Astrocyte of the cerebellum (primary cell): ENCODE data around the gene PLXNA2.

Experiments used
- DNase-seq: peaks from one replicate; pipeline ENCODE4 v3.0.0-alpha.2; 2011; ENCODE audit warnings: low read depth
- H3K4me3 ChIP-seq: 2 replicates; pipeline ENCODE4 v1.5.1; 2011; ENCODE audit warnings: mild to moderate bottlenecking, low read depth, low read length, moderate library complexity
- in situ Hi-C: cut with HindIII; loops from 2 replicates; pipeline ENCODE4 v1.10.0; 2017; ENCODE audit warnings: low sequenced_read_pairs
- TF ChIP-seq, protein P1 (sequence below): IDR thresholded peaks from 2 replicates; pipeline ENCODE4 v1.5.1; 2012; ENCODE audit warnings: low read length, low read depth, moderate library complexity, mild to moderate bottlenecking; ENCODE audit errors: missing control alignments

Gene PLXNA2

DNA sequence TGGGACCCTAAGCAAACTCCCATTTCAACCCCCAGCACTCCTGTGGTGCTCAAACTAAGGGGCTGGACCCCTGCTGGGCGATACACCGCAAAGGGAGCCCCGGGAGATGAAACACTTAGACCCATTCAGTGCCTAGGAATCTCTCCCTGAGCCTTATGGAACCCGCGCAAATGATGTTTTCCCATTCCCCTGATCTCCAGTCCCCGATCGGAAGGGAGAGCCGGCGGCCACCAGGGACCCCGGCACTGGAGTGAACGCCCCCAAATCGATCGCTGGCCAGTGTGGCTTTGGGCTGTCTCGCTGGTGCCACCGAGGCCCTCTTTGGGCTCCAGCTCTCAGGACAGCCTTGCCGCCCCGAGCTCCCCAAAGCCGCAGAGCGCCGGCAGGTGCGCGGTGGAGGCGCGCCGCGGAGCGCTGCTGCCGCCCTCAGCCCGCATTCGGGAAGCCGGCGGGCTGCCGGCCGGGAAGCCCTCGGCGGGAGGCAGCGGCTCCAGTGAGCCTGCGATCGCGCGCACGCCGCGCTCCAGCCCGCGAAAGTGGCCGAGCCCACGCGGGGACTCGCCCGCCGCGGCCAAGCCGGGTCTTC lies 1.1 kb downstream of the PLXNA2 start:
- in situ Hi-C loops = no loop called here
- TF ChIP-seq, protein P1, sequence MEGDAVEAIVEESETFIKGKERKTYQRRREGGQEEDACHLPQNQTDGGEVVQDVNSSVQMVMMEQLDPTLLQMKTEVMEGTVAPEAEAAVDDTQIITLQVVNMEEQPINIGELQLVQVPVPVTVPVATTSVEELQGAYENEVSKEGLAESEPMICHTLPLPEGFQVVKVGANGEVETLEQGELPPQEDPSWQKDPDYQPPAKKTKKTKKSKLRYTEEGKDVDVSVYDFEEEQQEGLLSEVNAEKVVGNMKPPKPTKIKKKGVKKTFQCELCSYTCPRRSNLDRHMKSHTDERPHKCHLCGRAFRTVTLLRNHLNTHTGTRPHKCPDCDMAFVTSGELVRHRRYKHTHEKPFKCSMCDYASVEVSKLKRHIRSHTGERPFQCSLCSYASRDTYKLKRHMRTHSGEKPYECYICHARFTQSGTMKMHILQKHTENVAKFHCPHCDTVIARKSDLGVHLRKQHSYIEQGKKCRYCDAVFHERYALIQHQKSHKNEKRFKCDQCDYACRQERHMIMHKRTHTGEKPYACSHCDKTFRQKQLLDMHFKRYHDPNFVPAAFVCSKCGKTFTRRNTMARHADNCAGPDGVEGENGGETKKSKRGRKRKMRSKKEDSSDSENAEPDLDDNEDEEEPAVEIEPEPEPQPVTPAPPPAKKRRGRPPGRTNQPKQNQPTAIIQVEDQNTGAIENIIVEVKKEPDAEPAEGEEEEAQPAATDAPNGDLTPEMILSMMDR = peak; percentile 4
- peak overlapping the region; percentile 62 for H3K4me3 ChIP-seq
- no peak for DNase-seq

DNA sequence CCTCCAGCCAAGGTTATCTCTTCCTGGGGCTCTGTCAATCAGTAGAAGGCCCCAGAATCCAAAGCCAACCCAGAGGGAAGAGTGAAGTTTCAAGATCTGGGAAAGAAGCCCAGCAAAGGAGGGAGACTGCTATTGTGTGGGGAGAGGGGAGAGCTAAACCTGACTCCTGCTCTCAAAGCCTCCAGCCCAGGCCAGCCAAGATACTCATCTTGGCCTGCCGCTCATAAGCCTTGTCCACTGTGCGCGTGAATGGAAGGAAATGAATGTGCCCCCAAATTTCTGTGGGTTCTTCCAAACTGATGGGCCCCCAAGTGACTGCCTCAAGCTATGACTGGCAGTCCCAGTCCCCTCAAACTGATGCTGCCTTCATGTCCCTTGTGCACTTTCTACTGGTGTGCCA lies 2.0 kb downstream of the PLXNA2 start:
- peak overlapping the region; percentile 62 for H3K4me3 ChIP-seq
- in situ Hi-C loops = no loop called here
- TF ChIP-seq, protein P1 = no peak
- no peak for DNase-seq

DNA sequence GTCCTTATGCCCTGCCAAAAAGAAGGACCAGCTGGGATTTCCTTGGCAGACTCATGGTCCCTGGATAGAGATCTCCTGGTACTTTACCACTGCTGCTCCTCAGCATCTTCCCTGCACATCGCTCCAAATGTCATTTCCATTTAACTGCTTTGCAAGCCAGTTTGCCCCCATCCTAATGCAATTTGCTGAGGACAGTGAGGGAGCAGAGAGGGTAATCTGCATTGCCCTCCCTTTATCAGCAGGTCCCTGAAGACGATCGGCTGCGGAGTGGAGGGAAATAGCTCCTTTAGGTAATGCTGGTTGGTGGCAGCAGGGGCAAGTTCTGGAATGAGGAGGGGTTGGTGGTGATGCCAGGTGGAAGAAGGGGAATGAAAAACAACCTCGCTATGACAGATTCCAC lies 2.7 kb downstream of the PLXNA2 start:
- peak overlapping the region; percentile 62 for H3K4me3 ChIP-seq
- TF ChIP-seq, protein P1 = no peak
- DNase-seq = no peak
- in situ Hi-C loops = no loop called here

DNA sequence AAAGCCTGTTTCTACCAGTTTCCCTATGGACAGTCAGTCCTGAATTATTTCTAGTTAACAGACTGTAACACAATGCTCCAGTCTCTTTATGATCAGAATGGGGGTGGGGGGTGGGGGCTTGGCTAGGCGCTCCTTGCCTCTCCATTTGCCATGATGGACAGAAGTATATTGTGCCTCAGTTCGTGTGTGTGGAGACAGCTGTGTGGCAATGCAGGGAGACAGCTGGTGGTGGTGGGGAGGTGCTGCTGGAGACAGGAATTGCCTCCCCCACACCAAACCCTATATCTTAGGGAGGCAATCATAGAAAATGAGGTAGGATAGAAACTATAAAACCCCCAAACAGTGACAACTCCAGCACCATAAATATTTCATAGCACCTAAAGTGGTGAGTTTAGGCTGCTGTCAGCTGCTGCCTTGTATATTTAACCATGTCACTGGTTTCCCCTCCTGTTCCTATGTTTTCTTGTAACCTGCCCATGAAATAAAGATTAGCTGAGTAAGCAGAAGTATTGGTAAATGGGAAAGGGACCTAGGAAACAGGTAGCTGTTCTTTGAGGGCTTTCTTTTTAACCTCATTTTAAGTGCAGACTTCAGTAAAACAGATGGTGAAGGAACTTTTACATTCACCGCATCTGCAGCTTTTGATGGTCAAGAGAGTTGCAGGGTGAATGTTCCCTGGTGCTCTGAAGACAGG lies 3.4 kb downstream of the PLXNA2 start:
- TF ChIP-seq, protein P1 = no peak
- in situ Hi-C loops = no loop called here
- no peak for DNase-seq
- H3K4me3 ChIP-seq = peak overlapping the region; percentile 62

DNA sequence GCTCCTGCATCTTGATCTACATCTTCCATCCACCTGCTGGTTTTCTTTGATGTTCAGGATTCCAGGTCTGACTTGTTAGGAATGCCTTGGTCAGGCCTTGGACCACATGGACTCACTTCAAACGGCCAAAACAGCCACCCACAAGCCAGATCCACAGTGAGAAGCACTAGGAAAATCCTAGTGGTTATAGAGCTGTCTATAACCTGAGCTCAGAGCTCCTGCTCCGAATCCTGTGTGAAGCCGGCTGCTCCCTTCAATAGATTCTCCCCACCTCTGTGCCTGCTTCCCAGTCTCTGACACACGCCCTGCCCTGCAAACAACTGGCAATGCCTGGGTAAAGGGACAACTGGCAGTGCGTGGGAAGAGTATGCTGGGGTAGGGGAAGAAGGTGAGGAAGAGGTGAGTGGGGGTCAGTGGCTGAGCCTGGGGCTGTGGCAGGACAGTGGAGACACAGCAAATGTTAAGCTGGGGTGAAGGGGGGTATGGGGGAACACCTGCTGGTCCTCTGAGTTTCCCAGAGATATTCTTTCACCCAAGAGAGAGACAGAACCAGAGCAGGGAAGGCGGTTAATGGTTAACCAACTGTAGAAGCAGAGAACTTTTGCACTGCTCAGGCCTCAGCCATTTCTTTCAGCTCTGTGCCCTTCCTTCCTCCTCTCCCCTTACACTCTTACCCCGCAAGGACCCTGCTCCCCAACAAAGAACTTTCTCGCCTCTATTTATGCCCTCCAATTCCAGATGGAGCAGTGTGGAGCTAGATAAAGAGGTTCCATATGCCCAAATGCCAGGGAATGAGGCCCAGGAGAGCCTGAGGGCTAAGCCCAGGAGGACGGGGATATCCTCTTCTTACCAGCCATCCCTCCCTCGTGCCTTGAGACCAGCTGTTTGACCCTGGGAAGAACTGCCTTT lies 4.5 kb downstream of the PLXNA2 start:
- in situ Hi-C loops = loop anchor here (5.0 kb wide), 1 partner anchor 82 kb away; no protein-coding TSS in a partner anchor
- H3K4me3 ChIP-seq = no peak overlapping the region
- TF ChIP-seq, protein P1 = no peak
- no peak for DNase-seq

DNA sequence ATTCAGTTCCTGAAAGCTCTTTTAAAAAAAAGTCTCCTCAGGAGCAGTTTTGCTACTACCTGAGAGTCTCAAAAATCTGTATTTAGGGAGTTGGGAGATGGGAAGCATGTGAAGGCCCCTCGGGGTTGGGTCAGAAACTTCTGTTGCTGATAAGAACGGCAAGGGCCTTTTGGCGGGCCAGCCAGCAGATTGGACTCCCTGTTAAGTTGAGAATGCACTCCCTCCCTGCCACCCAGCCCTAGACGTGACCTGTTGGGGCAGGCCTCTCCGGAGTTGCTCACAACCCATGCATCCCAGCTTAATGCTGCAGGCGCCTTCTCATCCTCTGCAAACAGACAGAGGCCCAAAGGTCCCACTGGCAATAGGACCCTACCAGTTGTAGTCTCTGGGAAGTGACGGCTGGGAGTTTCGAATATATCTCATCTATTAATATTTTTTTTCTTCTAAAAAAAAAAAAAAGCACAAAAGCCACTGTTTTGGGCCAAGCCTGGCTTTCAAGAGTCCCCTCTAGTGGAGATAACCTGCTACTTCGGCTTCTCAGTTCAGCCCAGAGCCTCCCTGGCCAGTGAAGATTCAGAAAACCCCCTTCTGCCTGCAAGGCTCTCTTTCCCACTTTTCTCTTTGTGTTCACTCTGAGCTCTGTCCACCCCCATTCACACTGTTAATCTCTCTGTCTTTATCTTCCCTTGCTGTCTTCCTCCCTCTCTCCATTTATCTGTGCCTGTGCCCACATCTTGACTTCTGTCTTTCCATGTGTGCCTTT lies 5.3 kb downstream of the PLXNA2 start:
- TF ChIP-seq, protein P1 = peak; percentile 89
- peak overlapping the region; percentile 5 for H3K4me3 ChIP-seq
- DNase-seq = no peak
- in situ Hi-C loops = loop anchor here (5.0 kb wide), 1 partner anchor 82 kb away; no protein-coding TSS in a partner anchor
